ENCODE results near the gene MZF1. TPM values are rescaled to one million over a fixed set of nuclear protein-coding genes. Genes with fewer than 3 reads are reported as not detected.
"Not testable (repeated sequence)": the region's sequence is repeated elsewhere in the genome, so short reads cannot be mapped to it uniquely, and the experiment has no call there.

The MZF1 gene
- total and polyA plus RNA-seq, 9 of the 15 experiments (the other 6 are each of a cell fraction or from before 2014, with no cell fraction given) = 0.31 to 29.3 (median 11.5) TPM

GRCh38 chr19:58577581-58577980 lies 4.4 kb upstream of the MZF1 start:
- H3K9ac ChIP-seq (ENCODE audit: insufficient read depth in 1 of 2, low read depth in 2 of 2, low read length in 2 of 2); ATAC-seq; CTCF ChIA-PET (ENCODE audit: low intra/inter-chr PET ratio); BruUV-seq (replicated peaks); H3K9me1 ChIP-seq (ENCODE audit: control insufficient read depth, insufficient read depth, low read length); H3K4me2 ChIP-seq (ENCODE audit: insufficient read depth, low read length); DNase-seq (ENCODE audit: extremely low read depth in 1 of 4, low spot score in 3 of 4); H3K27me3 ChIP-seq (ENCODE audit: control insufficient read depth in 2 of 2, insufficient read depth in 2 of 2, low read length in 2 of 2); H4K20me1 ChIP-seq (replicated peaks; ENCODE audit: control insufficient read depth, insufficient read depth, low read length); in situ Hi-C loops (cut with MboI); FAIRE-seq; intact Hi-C loops (cut with micrococcal nuclease); H3K4me3 ChIP-seq; H3K9me3 ChIP-seq (replicated peaks; ENCODE audit: control insufficient read depth, insufficient read depth, low read depth, low read length); H3K27ac ChIP-seq (ENCODE audit: extremely low read depth, low read depth, low read length); H2AFZ ChIP-seq (ENCODE audit: low read depth, low read length): not testable (repeated sequence)
- 0 out of 2 replicates have a peak, but pooled peaks have one; percentile 22 for TF ChIP-seq ARID4B (CRISPR knock-in tag; IDR thresholded peaks at IDR 0.05)
- WGBS (ENCODE audit: insufficient coverage, low coverage, missing lambda C conversion rate) = 96% methylated on average over 2 of the region's 2 CpGs
- H3K79me2 ChIP-seq (ENCODE audit: control insufficient read depth, insufficient read depth, low read length) = peaks cover 44% of the 10 kb centered on the region
- POLR2A ChIA-PET = interaction anchor here (1.0 to 1.1 kb wide), 2 partner anchors 34 to 58 kb away, joined by 3 to 4 read pairs; partner anchors contain the start of genes TRIM28 and ZBTB45
- H3K4me1 ChIP-seq (replicated peaks in 1 of 2; ENCODE audit: control insufficient read depth in 2 of 2, insufficient read depth in 2 of 2, low read length in 2 of 2) = peaks cover 28 to 46% of the 10 kb centered on the region in 2 experiments
- H3K36me3 ChIP-seq (ENCODE audit: control insufficient read depth, insufficient read depth, low read length) = peaks cover 20% of the 10 kb centered on the region

Data from K562 (cell line).